Sigmoid colon (tissue), 7 donors: ENCODE results near the gene SETMAR. TPM values are rescaled to one million over a fixed set of nuclear protein-coding genes. Genes with fewer than 3 reads are reported as not detected.
A peak's percentile ranks its signal among the peaks of the same experiment; 100 is the strongest.
"Not testable (repeated sequence)": the region's sequence is repeated elsewhere in the genome, so short reads cannot be mapped to it uniquely, and the experiment has no call there.

Experiments
- DNase-seq: peaks from one replicate; pipeline ENCODE4 v3.0.0-alpha.2; 2019
- H3K27ac ChIP-seq, 4 donors: fragments of 200-600 bp; sonication (generic); one replicate each; pipeline ENCODE4 v1.5.1; 2016 to 2019; ENCODE audit warnings: mild to moderate bottlenecking in 1 of 4
- H3K27me3 ChIP-seq, 3 donors: fragments of 200-600 bp; sonication (generic); one replicate each; pipeline ENCODE4 v1.5.1; 2019; ENCODE audit warnings: mild to moderate bottlenecking in 1 of 3
- H3K36me3 ChIP-seq, 4 donors: fragments of 200-600 bp; sonication (generic); one replicate each; pipeline ENCODE4 v1.5.1; 2016 to 2019
- H3K4me1 ChIP-seq, 4 donors: fragments of 200-600 bp; sonication (generic); one replicate each; pipeline ENCODE4 v1.5.1; 2017 to 2019
- H3K4me3 ChIP-seq, 4 donors: fragments of 200-600 bp; sonication (generic); one replicate each; pipeline ENCODE4 v1.5.1; 2017 to 2019; ENCODE audit warnings: mild to moderate bottlenecking in 2 of 4, moderate library complexity in 1 of 4
- H3K9me3 ChIP-seq, 4 donors: fragments of 200-600 bp in 3 of 4; sonication (generic) in 3 of 4; one replicate each; pipeline versions ENCODE4 v1.5.1 to v1.6.1; 2013 to 2019
- CTCF ChIP-seq, 4 experiments: fragments of 450-650 bp in 3 of 4; fragments of 200-600 bp in 1 of 4; IDR thresholded peaks; one replicate each; pipeline ENCODE4 v1.5.1; 2016 to 2019; ENCODE audit warnings: antibody characterized with exemption in 4 of 4, mild to moderate bottlenecking in 3 of 4, moderate library complexity in 2 of 4
- EP300 ChIP-seq, 4 donors: sonication (generic); formaldehyde crosslinking; IDR thresholded peaks; one replicate each; pipeline ENCODE4 v1.6.1; 2017; ENCODE audit warnings: antibody characterized with exemption in 4 of 4
- POLR2A ChIP-seq, 2 donors: fragments of 450-650 bp; IDR thresholded peaks; one replicate each; pipeline ENCODE4 v1.6.1; 2016; ENCODE audit warnings: antibody characterized with exemption in 2 of 2, mild to moderate bottlenecking in 2 of 2, moderate library complexity in 2 of 2
- POLR2AphosphoS5 ChIP-seq, 4 donors: sonication (generic); formaldehyde crosslinking; IDR thresholded peaks; one replicate each; pipeline ENCODE4 v1.6.1; 2017; ENCODE audit warnings: antibody characterized with exemption in 4 of 4
- WGBS, 2 donors: extraction: QIAGEN DNeasy Blood & Tissue Kit; methylation state at CpG; one replicate each; pipeline ENCODE4 v1.1.7; 2013; 5-methylcytosine and 5-hydroxymethylcytosine counted together
- intact Hi-C: fragments of 100-400 bp; cut with DNase I; formaldehyde crosslinking; loops from one replicate; pipeline ENCODE4 v1.15.1; 2023
- polyA plus RNA-seq, 3 donors: library from polyadenylated mRNA; stranded (reverse); fragments of 200-250 nt; gene quantifications; one replicate each; pipeline ENCODE4 v1.2.3, GENCODE V29; 2013
- total RNA-seq, 4 donors: library from RNA; depleted of rRNA; stranded (reverse); fragments of >200 nt; gene quantifications; one replicate each; pipeline ENCODE4 v1.1.0, GENCODE V29; 2016
- donor health status: healthy with polysubstance abuse.
- donor health status: Bipolar disorder and iron deficiency.
- donor health status: healthy.

SETMAR gene
- total and polyA plus RNA-seq, 7 donors = 8.8 to 36.4 (median 15.3) TPM

GRCh38 chr3:4302747-4303146 lies 422 bp upstream of the SETMAR start:
- Histone ChIP-seq H3K27me3 (no peaks in the 10 kb centered on the region), H3K36me3 (no peaks in the 10 kb centered on the region), H3K27ac (peak overlapping the region; percentile 90 to 96 (median 92)), H3K9me3 (no peaks in the 10 kb centered on the region), H3K4me1 (peaks cover 0 to 43% (median 40%) of the 10 kb centered on the region in 4 donors), H3K4me3 (peak overlapping the region in 3 of 4 donors; percentile 64 to 80 (median 77))
- intact Hi-C loops = loop anchor here (5.0 kb wide), 1 partner anchor 1175 kb away; the partner anchor contains the start of gene TRNT1
- peak; percentile 65 for DNase-seq
- TF ChIP-seq POLR2AphosphoS5 (IDR thresholded peaks at IDR 0.05) (no peak), EP300 (IDR thresholded peaks at IDR 0.05) (no peak), POLR2A (IDR thresholded peaks at IDR 0.05) (no peak), CTCF (IDR thresholded peaks at IDR 0.05) (no peak)
- 70 to 81% methylated on average over 11 of the region's 11 CpGs for WGBS, 2 donors

GRCh38 chr3:4305210-4305609 lies 2.0 kb downstream of the SETMAR start:
- intact Hi-C loops, DNase-seq, H3K4me3 ChIP-seq, H3K9me3 ChIP-seq, H3K36me3 ChIP-seq, H3K27me3 ChIP-seq: not testable (repeated sequence)
- H3K4me1 ChIP-seq = peaks cover 0 to 51% (median 45%) of the 10 kb centered on the region in 4 donors
- WGBS, 2 donors = 32 to 75% methylated on average over 7 of the region's 7 CpGs
- H3K27ac ChIP-seq = peak overlapping the region; percentile 33 to 96 (median 92)

GRCh38 chr3:4306091-4306490 lies 2.9 kb downstream of the SETMAR start:
- peaks cover 0 to 51% (median 45%) of the 10 kb centered on the region in 4 donors for H3K4me1 ChIP-seq
- DNase-seq = no peak
- no peak overlapping the region for H3K4me3 ChIP-seq
- 93 to 95% methylated on average over 8 of the region's 8 CpGs for WGBS, 2 donors
- peak overlapping the region; percentile 62 to 96 (median 92) for H3K27ac ChIP-seq
- no peaks in the 10 kb centered on the region for H3K36me3 ChIP-seq
- no peaks in the 10 kb centered on the region for H3K9me3 ChIP-seq
- TF ChIP-seq POLR2AphosphoS5 (IDR thresholded peaks at IDR 0.05) = no peak
- TF ChIP-seq EP300 (IDR thresholded peaks at IDR 0.05) = no peak
- no peak for TF ChIP-seq POLR2A (IDR thresholded peaks at IDR 0.05)
- no peak for TF ChIP-seq CTCF (IDR thresholded peaks at IDR 0.05)
- intact Hi-C loops = no loop called here
- no peaks in the 10 kb centered on the region for H3K27me3 ChIP-seq

GRCh38 chr3:4306860-4307259 lies 3.7 kb downstream of the SETMAR start:
- Histone ChIP-seq H3K4me1 (peaks cover 0 to 51% (median 45%) of the 10 kb centered on the region in 4 donors), H3K9me3 (no peaks in the 10 kb centered on the region), H3K27ac (peak overlapping the region; percentile 62 to 96 (median 92)), H3K4me3 (no peak overlapping the region), H3K36me3 (no peaks in the 10 kb centered on the region), H3K27me3 (no peaks in the 10 kb centered on the region)
- TF ChIP-seq POLR2A (IDR thresholded peaks at IDR 0.05) = no peak
- TF ChIP-seq EP300 (IDR thresholded peaks at IDR 0.05) = no peak
- no peak for TF ChIP-seq CTCF (IDR thresholded peaks at IDR 0.05)
- TF ChIP-seq POLR2AphosphoS5 (IDR thresholded peaks at IDR 0.05) = peak in 1 of 4 donors; percentile 23
- intact Hi-C loops = no loop called here
- 89 to 95% methylated on average over 2 of the region's 2 CpGs for WGBS, 2 donors
- DNase-seq = no peak

- WGBS, 2 donors = 78 to 90% methylated on average over 3 of the region's 3 CpGs
These were observed 6.4 kb downstream of the SETMAR start for GRCh38 chr3:4309491-4310128.

More at GRCh38 chr3:4309491-4310128, 6.4 kb downstream of the SETMAR start:
- peaks cover 0 to 41% (median 36%) of the 10 kb centered on the region in 4 donors for H3K4me1 ChIP-seq
- H3K27ac ChIP-seq = no peak overlapping the region
- H3K27me3 ChIP-seq = no peaks in the 10 kb centered on the region
- intact Hi-C loops = no loop called here
- H3K9me3 ChIP-seq = no peaks in the 10 kb centered on the region
- TF ChIP-seq POLR2AphosphoS5 (IDR thresholded peaks at IDR 0.05) = no peak
- TF ChIP-seq POLR2A (IDR thresholded peaks at IDR 0.05) = no peak
- TF ChIP-seq EP300 (IDR thresholded peaks at IDR 0.05) = no peak
- TF ChIP-seq CTCF (IDR thresholded peaks at IDR 0.05) = no peak
- no peak overlapping the region for H3K4me3 ChIP-seq
- peaks cover 0 to 14% (median 0%) of the 10 kb centered on the region in 4 donors for H3K36me3 ChIP-seq
- DNase-seq = no peak
